Activated naive CD8-positive, alpha-beta T cell treated with anti-CD3 and anti-CD28 coated beads, Interleukin-2, amount 10 ng/mL, durations not matched to agents 7 days and 5 days (primary cell): Measurements from ENCODE around the gene BIN1. TPM values are rescaled to one million over a fixed set of nuclear protein-coding genes. Genes with fewer than 3 reads are reported as not detected.

ENCODE experiments used
- ATAC-seq: fragments of 150-1000 bp; cut with Tn5 transposase; one replicate; pipeline ENCODE4 v1.10.0; 2021; ENCODE audit warnings: low read depth, moderate library complexity
- POLR2A ChIA-PET: fragments of 350-600 bp; sonication (Branson Sonifier 250); formaldehyde crosslinking; loops from one replicate; lab custom pipeline; 2021; ENCODE audit warnings: antibody characterized with exemption; lab: Charles Lee
- DNase-seq: peaks from one replicate; pipeline ENCODE4 v3.0.0; 2021
- H3K27ac Mint-ChIP-seq: one replicate; pipeline ENCODE4 v1.8.0; 2022; ENCODE audit warnings: mild to moderate bottlenecking, mixed read lengths
- H3K27me3 Mint-ChIP-seq: one replicate; pipeline ENCODE4 v1.8.0; 2022; ENCODE audit warnings: mild to moderate bottlenecking, moderate library complexity, mixed read lengths
- H3K36me3 Mint-ChIP-seq: one replicate; pipeline ENCODE4 v1.8.0; 2021; ENCODE audit warnings: mild to moderate bottlenecking, mixed read lengths
- H3K4me1 Mint-ChIP-seq: one replicate; pipeline ENCODE4 v1.8.0; 2021; ENCODE audit warnings: mixed read lengths
- H3K4me3 Mint-ChIP-seq: one replicate; pipeline ENCODE4 v1.8.0; 2022; ENCODE audit warnings: mild to moderate bottlenecking, moderate library complexity, mixed read lengths
- H3K9me3 Mint-ChIP-seq: one replicate; pipeline ENCODE4 v1.8.0; 2021; ENCODE audit warnings: mixed read lengths
- total RNA-seq, 2 experiments: library from RNA; stranded (reverse); gene quantifications; one replicate each; pipeline ENCODE4 v1.2.3, GENCODE V29; 2021

Gene BIN1
- total RNA-seq, 2 experiments from 2014 or later, result 160 to 161 TPM

- Mint-ChIP-seq H3K9me3 (no peaks in the 10 kb centered on the region), H3K27ac (no peak overlapping the region), H3K4me3 (peak overlapping the region; percentile 73), H3K4me1 (peaks cover 8% of the 10 kb centered on the region), H3K36me3 (no peaks in the 10 kb centered on the region), H3K27me3 (peaks cover 23% of the 10 kb centered on the region)
- ATAC-seq (no peak), DNase-seq (peak; percentile 39)
- POLR2A ChIA-PET, result interaction anchor here (1.4 kb wide), 2 partner anchors 21 to 25 kb away, joined by 11 to 14 read pairs; no protein-coding TSS in a partner anchor
Measured at GRCh38 chr2:127105656-127106456, 1.1 kb downstream of the BIN1 start.

GRCh38 chr2:127104881-127105655 lies 1.9 kb downstream of the BIN1 start:
- Mint-ChIP-seq H3K4me1 (peaks cover 8% of the 10 kb centered on the region), H3K27me3 (peaks cover 19% of the 10 kb centered on the region), H3K27ac (no peak overlapping the region), H3K4me3 (no peak overlapping the region), H3K9me3 (no peaks in the 10 kb centered on the region), H3K36me3 (no peaks in the 10 kb centered on the region)
- DNase-seq, result peak; percentile 28
- ATAC-seq, result no peak
- POLR2A ChIA-PET, result interaction anchor here (0.9 to 1.3 kb wide), 2 partner anchors 20 to 25 kb away, joined by 3 read pairs; no protein-coding TSS in a partner anchor

- no peaks in the 10 kb centered on the region for H3K9me3 Mint-ChIP-seq
- no peaks in the 10 kb centered on the region for H3K36me3 Mint-ChIP-seq
- peaks cover 9% of the 10 kb centered on the region for H3K4me1 Mint-ChIP-seq
- H3K27me3 Mint-ChIP-seq, result peaks cover 12% of the 10 kb centered on the region
- POLR2A ChIA-PET, result interaction anchor here (0.9 to 1.3 kb wide), 2 partner anchors 19 to 24 kb away, joined by 3 read pairs; no protein-coding TSS in a partner anchor
- no peak overlapping the region for H3K4me3 Mint-ChIP-seq
- no peak for DNase-seq
- ATAC-seq, result no peak
- no peak overlapping the region for H3K27ac Mint-ChIP-seq
Measured at GRCh38 chr2:127104166-127104660, 2.7 kb downstream of the BIN1 start.

- ATAC-seq, result no peak
- no peak overlapping the region for H3K27ac Mint-ChIP-seq
- POLR2A ChIA-PET, result interaction anchor here (1.3 kb wide), 1 partner anchor 23 kb away, joined by 3 read pairs; no protein-coding TSS in a partner anchor
Measured at GRCh38 chr2:127103243-127104165, 3.5 kb downstream of the BIN1 start.

GRCh38 chr2:127102521-127103242 lies 4.3 kb downstream of the BIN1 start:
- ATAC-seq (no peak), DNase-seq (no peak)
- peaks cover 7% of the 10 kb centered on the region for H3K27me3 Mint-ChIP-seq
- H3K4me3 Mint-ChIP-seq, result no peak overlapping the region
- no peak overlapping the region for H3K27ac Mint-ChIP-seq
- POLR2A ChIA-PET, result no interaction called here
- no peaks in the 10 kb centered on the region for H3K36me3 Mint-ChIP-seq
- peaks cover 6% of the 10 kb centered on the region for H3K4me1 Mint-ChIP-seq
- no peaks in the 10 kb centered on the region for H3K9me3 Mint-ChIP-seq

More at GRCh38 chr2:127103243-127104165, 3.5 kb downstream of the BIN1 start:
- no peak for DNase-seq
- H3K9me3 Mint-ChIP-seq, result no peaks in the 10 kb centered on the region
- no peaks in the 10 kb centered on the region for H3K36me3 Mint-ChIP-seq
- peaks cover 10% of the 10 kb centered on the region for H3K4me1 Mint-ChIP-seq
- peaks cover 11% of the 10 kb centered on the region for H3K27me3 Mint-ChIP-seq
- H3K4me3 Mint-ChIP-seq, result no peak overlapping the region

- H3K27me3 Mint-ChIP-seq, result peaks cover 6% of the 10 kb centered on the region
- no peak for ATAC-seq
- H3K4me1 Mint-ChIP-seq, result peaks cover 5% of the 10 kb centered on the region
- H3K36me3 Mint-ChIP-seq, result no peaks in the 10 kb centered on the region
- no peaks in the 10 kb centered on the region for H3K9me3 Mint-ChIP-seq
- DNase-seq, result no peak
- H3K27ac Mint-ChIP-seq, result no peak overlapping the region
- H3K4me3 Mint-ChIP-seq, result no peak overlapping the region
- POLR2A ChIA-PET, result interaction anchor here (0.8 kb wide), 1 partner anchor 18 kb away, joined by 3 read pairs; no protein-coding TSS in a partner anchor
Measured at GRCh38 chr2:127101756-127102477, 5.0 kb downstream of the BIN1 start.

GRCh38 chr2:127101048-127101611 lies 5.8 kb downstream of the BIN1 start:
- Mint-ChIP-seq H3K36me3 (no peaks in the 10 kb centered on the region), H3K4me3 (no peak overlapping the region), H3K4me1 (peaks cover 5% of the 10 kb centered on the region), H3K9me3 (no peaks in the 10 kb centered on the region), H3K27me3 (peaks cover 6% of the 10 kb centered on the region), H3K27ac (no peak overlapping the region)
- POLR2A ChIA-PET, result interaction anchor here (0.8 kb wide), 1 partner anchor 17 kb away, joined by 3 read pairs; no protein-coding TSS in a partner anchor
- ATAC-seq, result no peak
- no peak for DNase-seq

- no peak for ATAC-seq
Measured at GRCh38 chr2:127100251-127101047, 6.5 kb downstream of the BIN1 start.

GRCh38 chr2:127098711-127099110 lies 8.2 kb downstream of the BIN1 start:
- DNase-seq (no peak), ATAC-seq (no peak)
- Mint-ChIP-seq H3K9me3 (no peaks in the 10 kb centered on the region), H3K27ac (no peak overlapping the region), H3K4me3 (no peak overlapping the region), H3K36me3 (no peaks in the 10 kb centered on the region), H3K27me3 (peaks cover 2% of the 10 kb centered on the region), H3K4me1 (peaks cover 2% of the 10 kb centered on the region)
- POLR2A ChIA-PET, result interaction anchor here (0.9 kb wide), 2 partner anchors 17 to 18 kb away, joined by 3 read pairs; no protein-coding TSS in a partner anchor

More at GRCh38 chr2:127100251-127101047, 6.5 kb downstream of the BIN1 start:
- Mint-ChIP-seq H3K9me3 (no peaks in the 10 kb centered on the region), H3K27me3 (peaks cover 7% of the 10 kb centered on the region), H3K4me3 (no peak overlapping the region), H3K36me3 (no peaks in the 10 kb centered on the region), H3K4me1 (peaks cover 5% of the 10 kb centered on the region), H3K27ac (no peak overlapping the region)
- POLR2A ChIA-PET, result no interaction called here
- DNase-seq, result no peak

- H3K9me3 Mint-ChIP-seq, result no peaks in the 10 kb centered on the region
- H3K4me3 Mint-ChIP-seq, result no peak overlapping the region
- no peak for ATAC-seq
- H3K27me3 Mint-ChIP-seq, result peaks cover 2% of the 10 kb centered on the region
- H3K27ac Mint-ChIP-seq, result no peak overlapping the region
- no peaks in the 10 kb centered on the region for H3K36me3 Mint-ChIP-seq
- peaks cover 5% of the 10 kb centered on the region for H3K4me1 Mint-ChIP-seq
- no peak for DNase-seq
- POLR2A ChIA-PET, result interaction anchor here (0.9 kb wide), 2 partner anchors 16 to 18 kb away, joined by 3 read pairs; no protein-coding TSS in a partner anchor
Measured at GRCh38 chr2:127097841-127098651, 8.9 kb downstream of the BIN1 start.
